IPS DF 4.7 (cell line): ENCODE results near the gene AAK1.
"Not testable (repeated sequence)": the region's sequence is repeated elsewhere in the genome, so short reads cannot be mapped to it uniquely, and the experiment has no call there.

ENCODE experiments used
- DNase-seq: peaks from one replicate; pipeline ENCODE4 v3.0.0-alpha.2; 2013; ENCODE audit warnings: low spot score; ENCODE audit errors: extremely low read depth

The AAK1 gene

DNA sequence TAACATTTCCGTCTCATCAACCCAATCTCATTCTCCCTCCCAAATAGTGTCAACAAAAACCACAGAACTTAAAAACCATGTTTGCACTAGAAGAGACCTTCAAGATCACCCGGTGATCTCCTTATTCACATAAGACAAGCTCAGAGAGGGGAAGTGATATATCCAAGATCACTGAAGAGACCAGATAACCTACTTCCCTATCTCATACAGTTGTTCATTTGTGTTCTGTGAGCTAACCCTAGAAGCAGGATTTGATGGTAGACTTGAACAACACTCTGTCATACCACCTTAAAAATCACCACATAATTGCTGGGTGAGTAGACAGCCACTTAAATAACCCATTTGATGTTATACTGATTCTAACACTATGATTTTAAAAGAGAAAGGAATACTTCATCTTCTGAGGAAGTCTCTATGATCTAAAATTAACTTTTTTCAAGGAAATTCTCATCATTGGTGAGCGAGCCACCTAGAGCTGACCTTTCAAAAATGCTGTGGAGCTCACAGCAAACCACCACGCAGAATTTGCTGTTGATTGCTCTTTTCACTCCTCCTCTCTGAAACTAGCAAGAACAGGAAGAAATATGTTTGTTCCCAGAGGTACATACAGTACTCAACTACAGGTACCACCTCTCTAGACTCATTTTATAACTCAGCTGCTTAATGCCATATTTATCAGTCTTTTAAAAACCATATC lies 15.1 kb downstream of the AAK1 start:
- no peak for DNase-seq

DNA sequence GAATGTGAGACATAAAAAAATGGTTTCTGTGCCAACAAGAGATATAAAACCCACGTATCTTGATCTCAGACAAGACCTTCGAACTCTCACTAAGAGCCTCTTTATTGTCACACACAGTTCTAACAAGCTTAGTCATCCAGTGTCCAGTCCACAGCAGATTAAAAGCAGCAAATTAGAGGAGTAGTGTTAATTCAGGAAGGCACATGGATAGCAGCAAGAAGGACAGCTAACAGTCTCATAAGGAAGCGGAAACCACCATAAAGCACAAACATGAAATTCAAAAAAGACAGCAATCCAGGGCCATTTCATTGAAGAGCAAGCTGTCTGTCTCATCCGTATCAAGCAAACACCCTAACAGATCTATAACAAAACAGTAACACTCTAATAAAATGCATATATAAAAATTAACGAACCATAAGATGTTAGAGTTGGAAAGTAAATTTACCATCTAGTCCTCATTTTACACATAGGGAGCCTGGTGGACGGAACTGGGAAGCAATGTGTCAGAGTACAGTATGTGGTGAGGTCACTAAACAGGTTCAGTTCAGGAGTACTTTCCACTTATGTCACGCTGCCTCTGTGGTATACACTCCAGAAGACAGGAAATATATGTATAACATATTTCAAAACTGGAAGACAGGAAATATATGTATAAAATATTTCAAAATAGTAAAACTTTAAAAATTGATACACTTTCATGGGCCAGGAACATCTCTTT lies 18.3 kb downstream of the AAK1 start:
- no peak for DNase-seq

DNA sequence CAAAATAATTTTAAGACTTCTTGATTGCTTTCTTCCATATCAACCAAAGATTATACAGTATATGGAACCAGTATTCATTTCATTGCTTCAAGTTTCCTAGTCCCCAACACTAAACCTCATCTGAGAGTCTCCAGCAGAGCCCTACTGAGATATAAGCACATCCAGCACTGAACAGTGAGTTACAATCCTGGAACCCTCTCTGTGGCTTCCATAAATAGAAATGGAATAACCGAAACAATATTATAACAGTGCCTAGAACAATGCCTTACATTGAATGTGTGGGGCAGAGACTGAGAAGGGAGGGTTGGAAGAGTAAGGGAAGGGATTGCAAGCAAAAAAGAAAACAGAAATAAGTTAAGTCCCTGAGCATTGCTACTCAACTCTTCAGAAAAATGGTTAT lies 18.9 kb downstream of the AAK1 start:
- DNase-seq: no peak

DNA sequence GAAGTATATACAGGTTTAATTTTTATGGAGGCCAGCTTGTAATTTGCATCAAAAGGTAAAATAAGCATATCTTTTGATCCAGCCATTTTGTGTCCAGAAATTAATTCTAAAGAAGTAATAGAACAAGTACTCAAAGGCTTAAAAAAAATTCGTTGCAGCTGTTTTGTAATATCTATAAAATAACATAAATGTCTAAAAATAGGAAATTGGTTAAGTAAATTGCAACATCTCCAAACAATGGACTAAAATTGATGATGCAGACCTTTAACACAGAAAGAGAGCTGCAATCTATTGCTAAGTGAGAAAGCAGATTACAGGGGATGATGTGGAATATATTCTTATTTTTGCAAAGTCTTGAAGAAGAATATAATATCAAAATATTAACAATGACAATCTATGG lies 19.4 kb downstream of the AAK1 start:
- DNase-seq: no peak

DNA sequence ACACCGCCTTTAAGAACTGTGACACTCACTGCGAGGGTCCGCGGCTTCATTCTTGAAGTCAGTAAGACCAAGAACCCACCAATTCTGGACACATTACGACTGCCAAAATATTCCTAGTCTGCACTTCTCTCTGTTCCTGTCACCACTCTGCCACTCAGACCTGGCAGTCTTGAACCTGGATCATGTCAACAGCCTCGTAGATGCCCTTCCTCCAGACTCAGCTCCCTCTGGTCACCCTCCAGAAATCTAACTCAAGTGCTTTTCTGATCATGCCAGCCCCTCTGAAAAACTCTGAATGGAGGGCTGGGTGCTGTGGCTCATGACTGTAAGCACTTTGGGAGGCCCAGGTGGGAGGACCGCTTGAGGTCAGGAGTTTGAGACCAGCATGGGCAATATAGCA lies 20.3 kb downstream of the AAK1 start:
- DNase-seq: no peak

DNA sequence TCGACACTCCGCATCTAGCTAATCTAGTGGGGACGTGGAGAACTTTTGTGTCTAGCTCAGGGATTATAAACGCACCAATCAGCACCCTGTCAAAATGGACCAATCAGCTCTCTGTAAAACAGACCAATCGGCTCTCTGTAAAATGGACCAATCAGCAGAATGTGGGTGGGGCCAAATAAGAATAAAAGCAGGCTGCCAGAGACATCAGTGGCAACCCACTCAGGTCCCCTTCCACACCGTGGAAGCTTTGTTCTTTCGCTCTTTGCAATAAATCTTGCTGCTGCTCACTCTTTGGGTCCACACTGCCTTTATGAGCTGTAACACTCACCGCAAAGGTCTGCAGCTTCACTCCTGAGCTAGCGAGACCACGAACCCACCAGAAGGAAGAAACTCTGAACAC lies 20.7 kb downstream of the AAK1 start:
- not testable (repeated sequence) for DNase-seq

DNA sequence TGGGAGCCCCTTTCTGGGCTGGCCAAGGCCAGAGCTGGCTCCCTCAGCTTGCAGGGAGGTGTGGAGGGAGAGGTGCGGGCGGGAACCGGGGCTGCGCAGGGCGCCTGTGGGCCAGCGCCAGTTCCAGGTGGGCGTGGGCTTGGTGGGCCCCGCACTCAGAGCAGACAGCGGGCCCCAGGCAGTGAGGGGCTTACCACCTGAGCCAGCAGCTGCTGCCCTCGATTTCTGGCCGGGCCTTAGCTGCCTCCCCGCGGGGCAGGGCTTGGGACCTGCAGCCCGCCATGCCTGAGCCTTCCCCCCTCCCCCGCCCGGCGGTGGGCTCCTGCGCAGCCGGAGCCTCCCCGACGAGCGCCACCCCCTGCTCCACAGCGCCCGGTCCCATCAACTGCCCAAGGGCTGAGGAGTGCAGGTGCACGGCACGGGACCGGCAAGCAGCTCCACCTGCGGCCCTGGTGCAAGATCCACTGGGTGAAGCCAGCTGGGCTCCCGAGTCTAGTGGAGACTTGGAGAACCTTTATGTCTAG lies 21.5 kb downstream of the AAK1 start:
- not testable (repeated sequence) for DNase-seq

DNA sequence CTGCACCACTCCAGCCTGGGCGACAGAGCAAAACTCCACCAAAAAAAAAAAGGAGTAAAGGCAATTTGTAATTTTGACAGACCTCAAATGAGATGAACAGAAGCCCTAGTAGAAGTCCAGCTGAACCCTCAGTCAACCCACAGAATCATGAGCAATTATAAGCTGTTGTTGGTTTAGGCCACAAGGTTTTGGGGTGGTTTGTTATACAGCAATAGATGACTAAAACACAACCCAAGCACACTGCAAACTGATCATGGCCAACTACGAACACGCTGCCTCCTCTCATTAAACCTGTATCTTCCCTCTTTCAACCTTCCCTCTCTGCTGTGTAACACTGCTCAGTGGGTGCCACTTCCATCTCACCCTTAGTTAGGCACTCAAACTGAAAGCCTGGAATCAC lies 22.1 kb downstream of the AAK1 start:
- DNase-seq: no peak

DNA sequence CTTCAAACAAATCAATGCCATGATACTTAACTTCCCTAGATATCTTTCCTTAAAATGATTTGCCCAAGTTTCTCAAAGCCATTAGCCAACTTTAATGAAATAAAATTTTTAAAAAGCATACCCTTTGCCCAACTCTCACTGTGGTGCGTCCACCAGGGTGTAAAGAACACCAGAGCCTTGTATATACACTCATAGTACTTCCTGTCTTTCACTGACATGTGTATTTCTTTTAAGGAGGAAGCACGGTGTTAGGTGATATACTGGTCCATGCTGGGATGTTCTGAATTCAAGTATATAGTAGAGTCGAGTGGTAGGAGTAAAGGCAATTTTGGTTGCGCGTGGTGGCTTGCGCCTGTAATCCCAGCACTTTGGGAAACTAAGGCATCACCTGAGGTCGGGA lies 22.7 kb downstream of the AAK1 start:
- no peak for DNase-seq

DNA sequence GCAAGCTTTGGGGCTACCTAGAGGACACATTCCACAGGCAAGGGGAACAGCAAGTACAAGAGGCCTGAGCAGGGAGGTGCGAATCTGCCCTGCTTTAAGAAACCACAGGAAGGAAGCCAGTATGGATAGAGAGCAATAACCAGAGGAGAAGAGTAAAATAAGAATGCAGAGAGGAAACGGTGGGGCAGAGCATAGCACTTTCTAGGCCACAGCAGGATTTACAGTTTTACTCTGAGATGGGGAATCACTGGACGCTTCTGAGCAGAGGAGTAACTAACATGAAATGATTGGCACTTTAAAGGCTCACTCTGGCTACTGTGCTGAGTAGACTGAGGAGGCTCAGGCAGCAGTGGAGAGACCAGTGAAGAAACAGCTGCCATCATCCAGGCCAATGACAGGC lies 23.8 kb downstream of the AAK1 start:
- DNase-seq: no peak

DNA sequence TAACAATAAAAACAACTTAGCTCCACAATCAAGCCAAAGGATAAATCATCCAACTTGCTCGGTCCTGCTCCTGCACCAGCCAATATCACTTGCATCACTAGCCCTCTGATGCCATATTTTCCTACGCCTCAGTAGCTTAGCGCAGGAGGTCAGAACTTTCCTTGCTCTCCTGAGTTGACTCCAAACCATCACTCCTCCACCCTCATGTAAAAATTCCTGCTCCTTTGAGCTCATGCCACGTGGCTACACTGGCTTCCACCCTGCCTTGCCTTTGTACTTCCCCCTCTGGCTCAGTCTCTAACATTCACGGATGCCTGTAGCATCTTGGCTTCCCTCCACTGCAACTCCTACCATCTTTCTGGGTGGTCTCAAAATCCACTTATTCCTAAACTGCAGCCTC lies 25.2 kb downstream of the AAK1 start:
- DNase-seq: no peak

DNA sequence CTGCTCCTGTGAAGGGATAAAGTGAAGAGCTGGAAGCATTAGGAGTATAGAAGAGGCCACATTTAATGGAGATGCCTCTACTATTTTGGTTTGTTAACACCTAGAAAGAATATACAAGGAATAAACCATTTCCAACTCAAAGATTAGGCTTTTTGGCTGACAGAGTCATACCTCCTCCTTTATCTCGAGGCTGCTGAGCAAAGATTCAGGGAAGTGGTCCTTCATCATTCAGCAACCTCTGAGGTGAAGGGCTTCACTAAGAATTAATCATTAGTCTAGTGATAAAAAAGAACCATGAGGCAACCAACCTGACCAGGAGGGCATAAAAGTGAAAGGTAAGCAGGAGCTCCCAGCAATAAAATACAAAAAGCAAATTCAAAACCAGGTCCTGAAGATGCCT lies 25.8 kb downstream of the AAK1 start:
- no peak for DNase-seq

DNA sequence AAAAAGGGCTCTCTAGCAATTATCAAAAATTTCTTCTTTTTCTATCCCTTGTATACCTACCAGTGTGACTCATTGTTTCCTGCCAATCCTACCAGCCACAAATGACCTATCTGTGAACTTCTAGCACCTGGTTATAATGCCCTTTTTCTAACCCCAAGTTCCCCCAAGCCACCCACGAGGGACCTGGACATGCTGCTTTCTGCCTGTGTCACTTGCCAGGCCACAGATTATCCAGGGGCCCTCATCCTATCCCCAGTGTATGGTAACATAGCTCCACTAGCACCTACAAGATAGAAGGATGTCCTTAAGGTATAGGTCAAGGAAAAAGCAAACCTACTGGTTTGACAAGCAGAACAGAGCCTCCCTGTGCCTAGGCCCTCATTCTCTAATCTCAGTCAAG lies 26.8 kb downstream of the AAK1 start:
- DNase-seq: no peak

DNA sequence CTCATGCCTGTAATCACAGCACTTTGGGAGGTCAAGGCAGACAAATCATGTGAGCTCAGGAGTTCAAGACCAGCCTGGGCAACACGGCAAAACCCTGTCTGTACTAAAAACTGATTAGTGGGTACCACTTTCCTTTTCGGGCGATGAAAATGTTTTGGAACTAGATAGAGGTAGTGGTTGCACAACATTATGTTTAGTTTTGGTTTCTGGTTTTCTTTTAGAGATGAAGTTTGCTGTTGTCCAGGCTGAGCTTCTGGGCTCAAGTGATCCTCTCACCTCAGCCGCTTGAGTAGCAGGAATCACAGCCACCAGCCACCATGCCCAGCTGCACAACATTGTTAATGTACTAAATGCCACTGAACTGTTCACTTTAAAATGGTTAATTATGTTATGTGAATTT lies 27.6 kb downstream of the AAK1 start:
- DNase-seq: no peak

DNA sequence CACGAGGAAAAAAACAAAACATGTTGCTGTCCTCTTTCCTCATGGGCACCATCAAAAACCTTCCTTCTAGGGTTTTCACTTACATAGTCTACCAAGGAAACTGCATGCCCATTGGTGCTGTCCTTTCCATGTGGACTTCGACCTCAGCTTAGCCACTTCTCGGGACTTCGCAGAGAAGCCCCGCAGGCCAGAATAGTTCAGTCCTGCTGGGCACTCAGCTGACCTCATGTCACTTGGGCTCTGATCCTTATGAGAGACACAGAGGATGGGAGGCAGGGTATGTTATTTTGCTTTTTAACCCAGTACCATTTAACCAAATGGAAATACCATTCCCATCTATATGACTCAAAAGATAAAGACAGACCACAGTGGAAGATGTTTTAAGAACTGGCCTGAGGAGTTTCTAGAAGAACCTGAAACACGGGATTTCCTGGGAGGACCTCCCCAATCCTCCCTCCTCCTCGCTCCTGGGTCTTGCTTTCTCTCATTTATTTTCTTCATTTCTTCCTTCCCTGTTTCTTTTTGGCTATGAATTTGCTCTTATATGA lies 28.4 kb downstream of the AAK1 start:
- DNase-seq: no peak

DNA sequence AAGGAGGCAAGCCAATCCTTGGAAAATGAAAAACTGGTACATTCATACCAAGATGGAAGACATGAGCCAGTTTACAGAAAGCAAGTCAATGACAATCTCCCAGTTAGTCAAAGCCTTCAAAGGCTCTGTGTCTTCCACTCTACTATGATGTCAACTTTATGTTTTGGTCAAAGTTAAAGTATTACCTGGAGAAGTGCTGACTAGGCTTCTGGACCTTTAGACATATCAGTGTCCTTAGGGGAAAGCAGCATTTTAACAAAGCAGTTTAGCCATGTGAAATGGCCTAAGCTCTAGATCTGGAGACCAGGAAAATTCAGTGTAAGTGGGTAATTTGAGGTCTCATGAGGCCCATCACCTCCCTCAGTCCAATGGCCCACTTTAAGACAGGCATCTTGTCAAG lies 30.8 kb downstream of the AAK1 start:
- DNase-seq: no peak

DNA sequence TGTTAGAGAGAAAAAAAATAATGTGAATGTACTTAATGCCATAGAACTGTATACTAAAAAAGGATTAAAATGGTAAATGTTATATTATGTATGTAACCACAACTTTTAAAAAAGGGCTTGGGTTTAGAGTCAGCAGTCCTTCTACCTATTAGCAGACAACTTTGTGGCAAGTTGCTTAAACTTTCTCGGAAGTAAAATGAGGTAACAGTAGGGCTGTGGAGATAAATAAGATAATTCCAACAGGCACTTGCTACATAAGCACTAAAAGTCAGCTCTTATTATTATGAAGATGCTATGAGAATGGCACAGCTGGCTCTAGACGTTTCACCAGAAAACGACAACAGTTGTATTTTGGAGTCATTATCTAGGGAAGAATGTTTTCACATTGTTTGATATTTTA lies 31.3 kb downstream of the AAK1 start:
- DNase-seq: no peak

DNA sequence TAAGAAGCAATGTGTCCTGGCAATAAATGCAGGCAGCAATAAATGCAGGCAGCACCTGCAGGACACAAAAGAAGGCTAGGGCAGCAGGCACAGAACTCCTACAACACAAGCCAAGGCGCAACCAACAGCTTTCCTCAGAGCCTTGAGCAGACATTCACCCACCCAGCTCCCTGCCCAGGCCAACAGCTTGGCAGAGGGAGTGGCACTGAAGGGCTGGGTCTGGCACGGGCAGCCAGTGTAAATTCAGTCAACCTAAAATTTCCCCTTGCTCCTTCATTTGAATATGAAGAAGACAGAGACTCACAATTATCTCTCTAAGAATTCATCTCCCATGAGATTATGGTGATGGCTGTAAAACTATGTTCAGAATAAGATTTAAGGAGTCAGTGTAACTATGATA lies 35.4 kb downstream of the AAK1 start:
- no peak for DNase-seq

DNA sequence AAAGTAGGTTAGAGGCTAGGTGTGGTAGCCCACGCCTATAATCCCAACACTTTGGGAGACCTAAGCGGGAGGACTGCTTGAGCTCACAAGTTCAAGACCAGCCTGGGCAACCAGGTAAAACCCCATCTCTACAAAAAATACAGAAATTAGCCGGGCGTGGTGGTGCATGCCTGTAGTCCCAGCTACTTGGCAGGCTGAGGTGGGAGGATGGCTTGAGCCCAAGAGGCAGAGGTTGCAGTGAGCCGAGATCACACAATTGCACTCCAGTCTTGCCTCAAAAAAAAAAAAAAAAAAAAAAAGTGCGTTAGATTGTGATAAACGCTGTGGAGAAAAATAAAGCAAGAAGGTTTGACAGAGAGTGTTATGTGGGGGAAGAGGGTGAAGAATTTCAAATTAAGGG lies 36.8 kb downstream of the AAK1 start:
- not testable (repeated sequence) for DNase-seq

DNA sequence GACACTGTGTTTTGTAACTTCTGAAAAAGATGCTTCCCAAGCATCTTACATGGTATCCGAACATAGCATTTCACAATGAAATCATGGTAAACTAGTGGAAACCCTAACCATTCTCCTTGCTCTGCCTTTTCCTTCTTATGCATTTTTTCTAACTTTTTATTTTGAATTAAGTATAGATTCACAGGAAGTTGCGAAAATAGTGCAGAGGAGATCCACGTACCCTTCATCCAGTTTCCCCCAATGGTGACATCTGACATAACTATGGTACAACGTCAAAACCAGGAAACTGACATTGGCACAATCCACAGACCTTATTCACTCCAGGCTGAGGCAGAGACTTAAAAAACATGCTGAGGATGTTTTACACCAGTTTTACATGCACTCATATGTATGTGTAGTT lies 38.3 kb downstream of the AAK1 start:
- DNase-seq: no peak

DNA sequence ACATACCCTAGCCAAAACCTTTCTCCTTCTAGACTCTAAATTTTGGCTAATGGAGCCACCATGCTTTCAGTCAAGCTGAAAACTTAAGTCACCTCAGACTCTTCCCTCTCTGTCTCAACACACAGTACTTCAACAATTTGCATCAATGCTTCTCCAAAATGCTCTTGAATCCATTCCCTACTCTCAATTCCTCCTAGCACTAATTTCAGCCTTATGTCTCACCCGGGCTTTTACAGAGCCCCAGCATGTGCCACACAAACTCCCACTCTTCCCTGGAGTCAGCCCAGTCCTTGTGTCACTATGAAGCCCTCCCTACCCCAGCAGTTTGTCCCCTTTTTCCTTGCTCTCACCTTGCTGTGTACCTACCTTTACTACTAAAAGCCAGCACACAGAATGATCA lies 38.7 kb downstream of the AAK1 start:
- DNase-seq: no peak

DNA sequence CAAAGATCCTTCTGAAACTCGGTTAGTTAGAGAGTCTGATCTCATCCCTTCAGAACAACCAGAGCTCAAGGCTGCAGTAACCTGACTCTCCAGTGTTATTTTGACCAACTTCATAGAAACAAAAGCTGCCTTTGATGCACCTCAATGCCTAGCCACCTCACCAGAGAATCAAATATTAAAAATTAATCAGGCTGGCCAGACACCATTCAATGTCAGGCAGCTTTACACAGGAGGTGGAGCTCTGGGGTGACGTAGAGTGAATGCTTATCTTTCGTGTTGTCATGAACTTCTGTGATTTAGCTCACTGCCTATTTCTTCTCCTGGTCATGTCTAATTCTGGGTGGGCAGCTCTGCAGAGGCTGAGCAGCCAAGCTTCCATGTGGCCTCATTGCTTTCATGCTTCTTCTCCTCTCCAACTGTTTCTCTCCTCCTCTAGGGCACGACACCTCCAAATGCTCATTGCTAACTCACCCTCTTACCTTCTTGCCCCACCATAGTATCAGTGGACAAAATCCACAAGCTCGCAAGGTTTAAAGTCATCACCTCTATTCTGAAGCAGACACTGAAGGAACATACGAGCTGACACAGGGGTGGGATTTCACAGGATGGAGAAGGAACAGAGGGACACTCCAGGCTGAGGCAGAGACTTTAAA lies 39.4 kb downstream of the AAK1 start:
- DNase-seq: no peak
